WTC11 (cell line): Measurements from ENCODE around the gene SOCS6. TPM values are rescaled to one million over a fixed set of nuclear protein-coding genes. Genes with fewer than 3 reads are reported as not detected.

Source experiments
- ATAC-seq: fragments of 200-7000 bp; cut with Tn5 transposase; 2 replicates; pipeline ENCODE4 v1.10.0; 2021; ENCODE audit warnings: mild to moderate bottlenecking, moderate library complexity
- CTCF ChIA-PET: fragments of 300-600 bp; sonication (Branson Sonifier 250); formaldehyde crosslinking; loops from one replicate; lab custom pipeline; 2021; ENCODE audit warnings: antibody characterized with exemption; lab: Charles Lee
- POLR2A ChIA-PET: fragments of 350-600 bp; sonication (Branson Sonifier 250); formaldehyde crosslinking; loops from one replicate; lab custom pipeline; 2021; ENCODE audit warnings: antibody characterized with exemption; lab: Charles Lee
- DNase-seq: peaks from one replicate; pipeline ENCODE4 v3.0.0; 2021; ENCODE audit warnings: low spot score
- H3K27ac Mint-ChIP-seq: 2 replicates; pipeline ENCODE4 v1.8.0; 2021; ENCODE audit warnings: mixed read lengths
- H3K27me3 Mint-ChIP-seq: 2 replicates; pipeline ENCODE4 v1.8.0; 2021; ENCODE audit warnings: low read depth, mild to moderate bottlenecking, moderate library complexity, mixed read lengths
- H3K36me3 Mint-ChIP-seq: 2 replicates; pipeline ENCODE4 v1.8.0; 2021; ENCODE audit warnings: mixed read lengths
- H3K4me1 Mint-ChIP-seq: 2 replicates; pipeline ENCODE4 v1.8.0; 2022; ENCODE audit warnings: mixed read lengths
- H3K4me3 Mint-ChIP-seq: 2 replicates; pipeline ENCODE4 v1.8.0; 2021; ENCODE audit warnings: mild to moderate bottlenecking, moderate library complexity, mixed read lengths
- H3K9me3 Mint-ChIP-seq: 2 replicates; pipeline ENCODE4 v1.8.0; 2021; ENCODE audit warnings: mixed read lengths
- CBFB ChIP-seq: sonication (generic); formaldehyde crosslinking; IDR thresholded peaks from 2 replicates; pipeline ENCODE4 v1.8.1; 2022; ENCODE audit warnings: mild to moderate bottlenecking, low read depth, missing genetic modification reagents
- CREM ChIP-seq: sonication (generic); formaldehyde crosslinking; IDR thresholded peaks from 2 replicates; pipeline ENCODE4 v1.8.1; 2022; ENCODE audit warnings: mild to moderate bottlenecking, missing genetic modification reagents, moderate library complexity
- ELF4 ChIP-seq: sonication (generic); formaldehyde crosslinking; IDR thresholded peaks from 2 replicates; pipeline ENCODE4 v1.8.1; 2022; ENCODE audit warnings: low read depth, mild to moderate bottlenecking, moderate library complexity, missing genetic modification reagents
- ETV6 ChIP-seq: sonication (generic); formaldehyde crosslinking; IDR thresholded peaks from 2 replicates; pipeline ENCODE4 v1.8.1; 2022; ENCODE audit warnings: mild to moderate bottlenecking, missing genetic modification reagents
- FOXJ3 ChIP-seq: sonication (generic); formaldehyde crosslinking; IDR thresholded peaks from 2 replicates; pipeline ENCODE4 v1.9.0; 2021; ENCODE audit warnings: missing genetic modification reagents, mild to moderate bottlenecking, borderline replicate concordance
- FOXK1 ChIP-seq: sonication (generic); formaldehyde crosslinking; IDR thresholded peaks from 2 replicates; pipeline ENCODE4 v1.8.0; 2022; ENCODE audit warnings: mild to moderate bottlenecking, moderate library complexity, missing genetic modification reagents
- FOXP1 ChIP-seq: sonication (generic); formaldehyde crosslinking; IDR thresholded peaks from 2 replicates; pipeline ENCODE4 v1.8.0; 2022; ENCODE audit warnings: missing genetic modification reagents, mild to moderate bottlenecking, moderate library complexity, borderline replicate concordance
- GTF2I ChIP-seq: fragments of 250-450 bp; sonication (Bioruptor Pico); conservative IDR thresholded peaks from 2 replicates; pipeline ENCODE4 v1.4.0; 2021; ENCODE audit warnings: mild to moderate bottlenecking
- JUN ChIP-seq: sonication (generic); formaldehyde crosslinking; IDR thresholded peaks from 2 replicates; pipeline ENCODE4 v1.8.0; 2023; ENCODE audit warnings: mild to moderate bottlenecking, missing genetic modification reagents
- NFATC4 ChIP-seq: fragments of 250-450 bp; sonication (Bioruptor Pico); IDR thresholded peaks from 2 replicates; pipeline ENCODE4 v1.9.0; 2021; ENCODE audit warnings: mild to moderate bottlenecking
- NFE2L1 ChIP-seq: sonication (generic); formaldehyde crosslinking; IDR thresholded peaks from 2 replicates; pipeline ENCODE4 v1.8.1; 2023; ENCODE audit warnings: missing genetic modification reagents
- NFYB ChIP-seq: sonication (generic); formaldehyde crosslinking; conservative IDR thresholded peaks from 2 replicates; pipeline ENCODE4 v1.8.0; 2022; ENCODE audit warnings: low read depth, missing genetic modification reagents
- NR1H2 ChIP-seq: sonication (generic); formaldehyde crosslinking; IDR thresholded peaks from 2 replicates; pipeline ENCODE4 v1.9.0; 2021; ENCODE audit warnings: mild to moderate bottlenecking, moderate library complexity, missing genetic modification reagents
- NR2C2 ChIP-seq: sonication (generic); formaldehyde crosslinking; IDR thresholded peaks from 2 replicates; pipeline ENCODE4 v1.8.0; 2022; ENCODE audit warnings: mild to moderate bottlenecking, missing genetic modification reagents
- NR3C1 ChIP-seq: sonication (generic); formaldehyde crosslinking; conservative IDR thresholded peaks from 2 replicates; pipeline ENCODE4 v1.8.1; 2023; ENCODE audit warnings: low read depth, mild to moderate bottlenecking, missing genetic modification reagents
- OVOL2 ChIP-seq: fragments of 250-450 bp; sonication (Bioruptor Pico); IDR thresholded peaks from 2 replicates; pipeline ENCODE4 v1.9.0; 2021; ENCODE audit warnings: mild to moderate bottlenecking, borderline replicate concordance
- RELA ChIP-seq: sonication (generic); formaldehyde crosslinking; IDR thresholded peaks from 2 replicates; pipeline ENCODE4 v1.8.1; 2022; ENCODE audit warnings: missing genetic modification reagents, mild to moderate bottlenecking, borderline replicate concordance
- TEAD4 ChIP-seq: sonication (generic); formaldehyde crosslinking; IDR thresholded peaks from 2 replicates; pipeline ENCODE4 v1.8.0; 2022; ENCODE audit warnings: mild to moderate bottlenecking, missing genetic modification reagents
- ZNF121 ChIP-seq: sonication (generic); formaldehyde crosslinking; IDR thresholded peaks from 2 replicates; pipeline ENCODE4 v1.8.0; 2023; ENCODE audit warnings: missing genetic modification reagents
- ZNF138 ChIP-seq: sonication (generic); formaldehyde crosslinking; conservative IDR thresholded peaks from 2 replicates; pipeline ENCODE4 v1.8.1; 2022; ENCODE audit warnings: mild to moderate bottlenecking, moderate library complexity, missing genetic modification reagents
- ZNF263 ChIP-seq: sonication (generic); formaldehyde crosslinking; IDR thresholded peaks from 2 replicates; pipeline ENCODE4 v1.8.1; 2022; ENCODE audit warnings: low read depth, mild to moderate bottlenecking, moderate library complexity, missing genetic modification reagents
- total RNA-seq: library from RNA; stranded (reverse); gene quantifications from 3 replicates; pipeline ENCODE4 v1.2.3, GENCODE V29; 2021
- TF ChIP-seq, protein P1 (sequence below): sonication (generic); formaldehyde crosslinking; IDR thresholded peaks from 2 replicates; pipeline ENCODE4 v1.8.1; 2022; ENCODE audit warnings: mild to moderate bottlenecking, moderate library complexity, missing genetic modification reagents
- TF ChIP-seq, protein P2 (sequence below): fragments of 250-450 bp; sonication (Bioruptor Pico); IDR thresholded peaks from 2 replicates; pipeline ENCODE4 v1.8.0; 2021; ENCODE audit warnings: mild to moderate bottlenecking
- TF ChIP-seq, protein P3 (sequence below): fragments of 250-450 bp; sonication (Bioruptor Pico); IDR thresholded peaks from 2 replicates; pipeline ENCODE4 v1.9.0; 2021; ENCODE audit warnings: mild to moderate bottlenecking

SOCS6 gene
- total RNA-seq, 1 experiment from 2014 or later: 16.5 TPM

DNA sequence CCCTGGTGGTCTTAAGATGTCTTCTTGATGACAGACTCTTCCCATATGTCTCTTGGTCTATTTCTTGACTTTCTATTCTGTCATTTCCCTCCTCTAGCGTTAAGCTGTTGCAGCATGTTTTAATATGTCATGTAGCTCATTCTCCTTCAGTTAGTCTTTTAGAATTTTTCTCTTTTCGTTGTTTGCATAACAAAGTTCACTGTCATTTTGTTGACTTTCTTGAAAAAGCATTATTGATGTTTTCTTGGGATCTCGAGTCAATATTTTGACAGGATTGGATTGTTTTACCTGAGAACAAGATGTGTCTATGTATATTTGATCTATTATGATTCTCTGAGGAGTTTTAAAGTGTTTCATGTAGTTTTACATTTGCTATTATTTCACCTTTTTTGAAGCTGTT, 24.8 kb downstream of the SOCS6 start:
- Mint-ChIP-seq H3K9me3 (peaks cover 3% of the 10 kb centered on the region), H3K4me1 (peaks cover 13% of the 10 kb centered on the region), H3K36me3 (peaks cover 3% of the 10 kb centered on the region), H3K27ac (peak overlapping the region; percentile 2; the same call in 1 of the 2 replicates), H3K4me3 (no peak overlapping the region), H3K27me3 (no peaks in the 10 kb centered on the region)
- ChIA-PET CTCF (no interaction called here), POLR2A (no interaction called here)
- TF ChIP-seq FOXP1 (CRISPR knock-in tag): no peak
- no peak for TF ChIP-seq TEAD4 (CRISPR knock-in tag)
- TF ChIP-seq RELA: no peak
- TF ChIP-seq NFATC4: no peak
- TF ChIP-seq ZNF138 (CRISPR knock-in tag): no peak
- TF ChIP-seq JUN (CRISPR knock-in tag): no peak
- no peak for TF ChIP-seq OVOL2 (CRISPR knock-in tag)
- TF ChIP-seq NFYB: no peak
- TF ChIP-seq FOXK1 (CRISPR knock-in tag): no peak
- no peak for TF ChIP-seq GTF2I
- no peak for TF ChIP-seq ETV6 (CRISPR knock-in tag)
- TF ChIP-seq, protein P1, sequence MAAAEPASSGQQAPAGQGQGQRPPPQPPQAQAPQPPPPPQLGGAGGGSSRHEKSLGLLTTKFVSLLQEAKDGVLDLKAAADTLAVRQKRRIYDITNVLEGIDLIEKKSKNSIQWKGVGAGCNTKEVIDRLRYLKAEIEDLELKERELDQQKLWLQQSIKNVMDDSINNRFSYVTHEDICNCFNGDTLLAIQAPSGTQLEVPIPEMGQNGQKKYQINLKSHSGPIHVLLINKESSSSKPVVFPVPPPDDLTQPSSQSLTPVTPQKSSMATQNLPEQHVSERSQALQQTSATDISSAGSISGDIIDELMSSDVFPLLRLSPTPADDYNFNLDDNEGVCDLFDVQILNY (CRISPR knock-in tag): no peak
- TF ChIP-seq ZNF121 (CRISPR knock-in tag): no peak
- no peak for TF ChIP-seq CREM (CRISPR knock-in tag)
- TF ChIP-seq, protein P2, sequence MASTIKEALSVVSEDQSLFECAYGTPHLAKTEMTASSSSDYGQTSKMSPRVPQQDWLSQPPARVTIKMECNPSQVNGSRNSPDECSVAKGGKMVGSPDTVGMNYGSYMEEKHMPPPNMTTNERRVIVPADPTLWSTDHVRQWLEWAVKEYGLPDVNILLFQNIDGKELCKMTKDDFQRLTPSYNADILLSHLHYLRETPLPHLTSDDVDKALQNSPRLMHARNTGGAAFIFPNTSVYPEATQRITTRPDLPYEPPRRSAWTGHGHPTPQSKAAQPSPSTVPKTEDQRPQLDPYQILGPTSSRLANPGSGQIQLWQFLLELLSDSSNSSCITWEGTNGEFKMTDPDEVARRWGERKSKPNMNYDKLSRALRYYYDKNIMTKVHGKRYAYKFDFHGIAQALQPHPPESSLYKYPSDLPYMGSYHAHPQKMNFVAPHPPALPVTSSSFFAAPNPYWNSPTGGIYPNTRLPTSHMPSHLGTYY (CRISPR knock-in tag): no peak
- TF ChIP-seq NR2C2 (CRISPR knock-in tag): no peak
- no peak for TF ChIP-seq FOXJ3 (CRISPR knock-in tag)
- TF ChIP-seq NR1H2 (CRISPR knock-in tag): no peak
- no peak for ATAC-seq
- no peak for DNase-seq

DNA sequence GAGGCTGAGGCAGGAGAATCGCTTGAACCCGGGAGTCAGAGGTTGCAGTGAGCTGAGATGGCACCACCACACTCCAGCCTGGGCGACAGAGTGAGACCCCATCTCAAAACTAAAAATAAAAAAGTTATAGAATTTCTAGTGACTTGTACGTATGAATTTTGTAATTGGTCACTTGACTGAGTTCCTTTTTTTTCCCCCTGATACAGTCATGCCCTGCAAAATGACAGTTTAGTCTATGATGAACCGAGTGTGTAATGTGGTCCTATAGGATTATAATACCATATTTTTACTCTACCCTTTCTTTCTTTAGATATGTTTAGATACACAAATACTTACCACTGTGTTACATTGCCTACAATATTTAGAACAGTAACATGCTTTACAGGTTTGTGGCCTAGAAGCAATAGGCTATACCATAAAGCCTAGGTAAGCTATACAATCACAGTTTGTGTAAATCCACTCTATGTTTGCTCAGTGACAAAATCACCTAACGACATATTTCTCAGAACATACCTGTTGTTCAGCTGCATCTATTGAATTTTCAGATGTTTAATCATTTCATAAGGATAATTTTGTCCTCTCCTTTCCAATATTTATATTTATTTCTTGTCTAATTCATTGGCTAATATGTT, 25.4 kb downstream of the SOCS6 start:
- POLR2A ChIA-PET: no interaction called here
- no peaks in the 10 kb centered on the region for H3K36me3 Mint-ChIP-seq
- TF ChIP-seq NFE2L1 (CRISPR knock-in tag) (no peak), CBFB (no peak)

DNA sequence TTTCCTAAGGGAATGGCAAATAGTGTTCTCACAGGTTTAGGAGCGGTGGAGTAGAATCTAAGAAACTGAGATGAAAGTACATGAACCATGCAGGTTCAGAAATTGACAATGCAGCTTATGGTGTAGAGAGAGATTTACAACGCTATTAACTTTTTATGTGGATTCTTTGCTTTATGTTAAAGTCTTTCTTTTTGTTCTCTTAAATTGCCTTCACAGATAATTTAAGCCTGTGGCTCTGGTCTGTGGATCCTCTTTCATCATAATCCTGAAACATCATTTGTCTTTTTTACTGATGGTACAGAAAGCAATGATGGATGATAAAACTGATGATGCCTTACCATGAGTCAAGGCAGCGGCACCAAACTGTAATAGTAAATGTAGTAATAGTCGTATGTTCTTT, 30.3 kb downstream of the SOCS6 start:
- Mint-ChIP-seq H3K4me1 (peaks cover 11% of the 10 kb centered on the region; the same call in 1 of the 2 replicates), H3K36me3 (no peaks in the 10 kb centered on the region), H3K4me3 (no peak overlapping the region), H3K27ac (no peak overlapping the region), H3K27me3 (no peaks in the 10 kb centered on the region)
- ATAC-seq: no peak
- ChIA-PET POLR2A (no interaction called here), CTCF (no interaction called here)
- no peak for DNase-seq
- TF ChIP-seq ZNF263 (CRISPR knock-in tag): no peak
- TF ChIP-seq, protein P3, sequence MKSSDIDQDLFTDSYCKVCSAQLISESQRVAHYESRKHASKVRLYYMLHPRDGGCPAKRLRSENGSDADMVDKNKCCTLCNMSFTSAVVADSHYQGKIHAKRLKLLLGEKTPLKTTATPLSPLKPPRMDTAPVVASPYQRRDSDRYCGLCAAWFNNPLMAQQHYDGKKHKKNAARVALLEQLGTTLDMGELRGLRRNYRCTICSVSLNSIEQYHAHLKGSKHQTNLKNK (CRISPR knock-in tag): no peak
- no peak for TF ChIP-seq NR3C1 (CRISPR knock-in tag)
- TF ChIP-seq ETV6 (CRISPR knock-in tag): no peak
- no peak for TF ChIP-seq ZNF121 (CRISPR knock-in tag)
- no peak for TF ChIP-seq ELF4 (CRISPR knock-in tag)
- TF ChIP-seq, all 79 proteins: peak for 0
- no peaks in the 10 kb centered on the region for H3K9me3 Mint-ChIP-seq

More for the DNA sequence above, 25.4 kb downstream of the SOCS6 start:
- no peak for DNase-seq
- no peak overlapping the region for H3K4me3 Mint-ChIP-seq
- H3K4me1 Mint-ChIP-seq: peaks cover 13% of the 10 kb centered on the region
- no peaks in the 10 kb centered on the region for H3K9me3 Mint-ChIP-seq
- no peak for ATAC-seq
- CTCF ChIA-PET: no interaction called here
- H3K27me3 Mint-ChIP-seq: no peaks in the 10 kb centered on the region
- no peak overlapping the region for H3K27ac Mint-ChIP-seq
